ENCODE data around the gene MAGI2. TPM values are rescaled to one million over a fixed set of nuclear protein-coding genes. Genes with fewer than 3 reads are reported as not detected.

Gene MAGI2
- total RNA-seq, 1 experiment from 2014 or later: 14.3 TPM

- Histone ChIP-seq H3K27me3 (ENCODE audit: insufficient read depth, low read length) (no peaks in the 10 kb centered on the region), H4K5ac (ENCODE audit: insufficient read length, low read depth, low read length) (no peak overlapping the region), H3K79me2 (ENCODE audit: insufficient read depth, low read length) (no peaks in the 10 kb centered on the region), H4K91ac (ENCODE audit: insufficient read length, low read depth, low read length) (no peak overlapping the region), H3K23ac (ENCODE audit: insufficient read length, low read depth, low read length) (no peak overlapping the region), H2BK12ac (ENCODE audit: insufficient read length, low read depth, low read length) (no peak overlapping the region), H2BK5ac (ENCODE audit: insufficient read length, low read length) (no peak overlapping the region), H3K56ac (ENCODE audit: insufficient read length, low read depth, low read length) (no peak overlapping the region), H3K79me1 (ENCODE audit: insufficient read depth, low read depth, low read length, poor library complexity, severe bottlenecking) (no peaks in the 10 kb centered on the region), H4K20me1 (ENCODE audit: control insufficient read depth, insufficient read depth, insufficient read length) (no peaks in the 10 kb centered on the region), H3K23me2 (ENCODE audit: insufficient read length, low read depth, low read length, poor library complexity, severe bottlenecking) (no peaks in the 10 kb centered on the region), H3K18ac (ENCODE audit: insufficient read length, low read depth, low read length) (no peak overlapping the region), H2BK15ac (ENCODE audit: low read depth, low read length) (no peak overlapping the region), H3K9me3 (ENCODE audit: control insufficient read depth, low read depth, low read length) (no peaks in the 10 kb centered on the region), H3K4me1 (ENCODE audit: insufficient read depth, low read length) (no peaks in the 10 kb centered on the region), H2AK5ac (ENCODE audit: insufficient read length, low read length) (no peak overlapping the region), H3K4me2 (ENCODE audit: insufficient read depth, insufficient read length, low read length) (no peak overlapping the region), H3K4ac (ENCODE audit: low read depth, low read length) (no peak overlapping the region), H2AFZ (ENCODE audit: low read length) (no peak overlapping the region), H4K8ac (replicated peaks; ENCODE audit: insufficient read length, low read depth, low read length) (no peak overlapping the region), H3K14ac (ENCODE audit: insufficient read depth, low read length) (no peak overlapping the region), H2BK120ac (ENCODE audit: low read depth, low read length, poor library complexity, severe bottlenecking) (no peak overlapping the region), H2BK20ac (ENCODE audit: low read depth, low read length, poor library complexity, severe bottlenecking) (no peak overlapping the region), H3T11ph (ENCODE audit: low read length) (no peak overlapping the region), H3K9ac (ENCODE audit: extremely low read depth, insufficient read length, low read length) (no peak overlapping the region), H3K27ac (ENCODE audit: insufficient read length, low read depth, low read length) (no peak overlapping the region)
- H3K36me3 Mint-ChIP-seq (ENCODE audit: insufficient read depth in 1 of 3, low read depth in 3 of 3): no peaks in the 10 kb centered on the region
- no peak for DNase-seq
- no CpG with 5 or more reads among the region's 3 CpGs for WGBS (ENCODE audit: extremely low coverage, insufficient read length, low lambda C conversion rate)
- no peak overlapping the region for H3K4me3 Mint-ChIP-seq
- TF ChIP-seq, protein P1, sequence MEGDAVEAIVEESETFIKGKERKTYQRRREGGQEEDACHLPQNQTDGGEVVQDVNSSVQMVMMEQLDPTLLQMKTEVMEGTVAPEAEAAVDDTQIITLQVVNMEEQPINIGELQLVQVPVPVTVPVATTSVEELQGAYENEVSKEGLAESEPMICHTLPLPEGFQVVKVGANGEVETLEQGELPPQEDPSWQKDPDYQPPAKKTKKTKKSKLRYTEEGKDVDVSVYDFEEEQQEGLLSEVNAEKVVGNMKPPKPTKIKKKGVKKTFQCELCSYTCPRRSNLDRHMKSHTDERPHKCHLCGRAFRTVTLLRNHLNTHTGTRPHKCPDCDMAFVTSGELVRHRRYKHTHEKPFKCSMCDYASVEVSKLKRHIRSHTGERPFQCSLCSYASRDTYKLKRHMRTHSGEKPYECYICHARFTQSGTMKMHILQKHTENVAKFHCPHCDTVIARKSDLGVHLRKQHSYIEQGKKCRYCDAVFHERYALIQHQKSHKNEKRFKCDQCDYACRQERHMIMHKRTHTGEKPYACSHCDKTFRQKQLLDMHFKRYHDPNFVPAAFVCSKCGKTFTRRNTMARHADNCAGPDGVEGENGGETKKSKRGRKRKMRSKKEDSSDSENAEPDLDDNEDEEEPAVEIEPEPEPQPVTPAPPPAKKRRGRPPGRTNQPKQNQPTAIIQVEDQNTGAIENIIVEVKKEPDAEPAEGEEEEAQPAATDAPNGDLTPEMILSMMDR (conservative IDR thresholded peaks at IDR 0.05): no peak; the same call in 2 of the 3 replicates
- no peaks in the 10 kb centered on the region; a peak in 1 of 5 replicates for H3K9me3 Mint-ChIP-seq
- H3K27me3 Mint-ChIP-seq (ENCODE audit: low read depth): no peaks in the 10 kb centered on the region
- no peaks in the 10 kb centered on the region for H3K4me1 Mint-ChIP-seq
- no peak overlapping the region for H3K27ac Mint-ChIP-seq
Observed at GRCh38 chr7:78985509-78985908, 468.0 kb downstream of the MAGI2 start.
